Spleen (tissue), 13 donors: Measurements from ENCODE around the gene OR6C3. TPM values are rescaled to one million over a fixed set of nuclear protein-coding genes. Genes with fewer than 3 reads are reported as not detected.

Experiments used
- DNase-seq: peaks from one replicate; pipeline ENCODE4 v3.0.0-alpha.2; 2020
- H3K27ac ChIP-seq, 8 donors: fragments of 200-600 bp; sonication (generic) in 7 of 8; 1 replicate in 4 of 8; 2 replicates in 4 of 8; pipeline versions ENCODE4 v1.5.0 to v1.8.0; 2016 to 2021; ENCODE audit warnings: inconsistent platforms in 4 of 8, mild to moderate bottlenecking in 4 of 8, moderate library complexity in 1 of 8
- H3K27me3 ChIP-seq, 7 donors: fragments of 200-600 bp; sonication (generic) in 6 of 7; replicated peaks in 1 of 7; 1 replicate in 4 of 7; 2 replicates in 3 of 7; pipeline versions ENCODE4 v1.5.0 to v1.8.0; 2016 to 2021; ENCODE audit warnings: inconsistent platforms in 3 of 7, mild to moderate bottlenecking in 1 of 7
- H3K36me3 ChIP-seq, 6 donors: fragments of 200-600 bp; sonication (generic) in 5 of 6; 1 replicate in 4 of 6; 2 replicates in 2 of 6; pipeline versions ENCODE4 v1.5.0 to v1.8.0; 2016 to 2021; ENCODE audit warnings: inconsistent platforms in 2 of 6
- H3K4me1 ChIP-seq, 6 donors: fragments of 200-600 bp; sonication (generic) in 5 of 6; 1 replicate in 3 of 6; 2 replicates in 3 of 6; pipeline versions ENCODE4 v1.5.0 to v1.8.0; 2016 to 2021; ENCODE audit warnings: inconsistent platforms in 3 of 6
- H3K4me3 ChIP-seq, 8 donors: fragments of 200-600 bp; sonication (generic) in 7 of 8; 1 replicate in 4 of 8; 2 replicates in 4 of 8; pipeline versions ENCODE4 v1.5.0 to v1.8.0; 2016 to 2021; ENCODE audit warnings: inconsistent platforms in 4 of 8, mild to moderate bottlenecking in 4 of 8, moderate library complexity in 2 of 8
- H3K9me3 ChIP-seq, 8 donors: fragments of 200-600 bp; sonication (generic) in 7 of 8; 1 replicate in 4 of 8; 2 replicates in 4 of 8; pipeline versions ENCODE4 v1.5.0 to v1.8.0; 2016 to 2021; ENCODE audit warnings: inconsistent platforms in 4 of 8
- CTCF ChIP-seq, 11 experiments: fragments of 200-600 bp in 7 of 11; fragments of 450-650 bp in 4 of 11; sonication (generic) in 4 of 11; IDR thresholded peaks in 8 of 11; conservative IDR thresholded peaks in 3 of 11; 1 replicate in 7 of 11; 2 replicates in 4 of 11; pipeline versions ENCODE4 v1.4.0 to v1.8.0; 2016 to 2021; ENCODE audit warnings: antibody characterized with exemption in 11 of 11, inconsistent platforms in 4 of 11, mild to moderate bottlenecking in 1 of 11
- POLR2A ChIP-seq, 3 donors: fragments of 450-650 bp; IDR thresholded peaks; one replicate each; pipeline ENCODE4 v1.5.1; 2017; ENCODE audit warnings: antibody characterized with exemption in 3 of 3, mild to moderate bottlenecking in 1 of 3
- POLR2AphosphoS5 ChIP-seq, 3 donors: sonication (generic); formaldehyde crosslinking; IDR thresholded peaks; one replicate each; pipeline ENCODE4 v1.5.1; 2017; ENCODE audit warnings: antibody characterized with exemption in 3 of 3
- WGBS, 5 donors: extraction: QIAGEN DNeasy Blood & Tissue Kit in 3 of 5; methylation state at CpG; one replicate each; pipeline versions ENCODE4 v1.1.5 to v1.1.7; 2013 to 2018; 5-methylcytosine and 5-hydroxymethylcytosine counted together
- intact Hi-C: fragments of 100-400 bp; cut with DNase I; formaldehyde crosslinking; loops from one replicate; pipeline ENCODE4 v1.15.0; 2023; ENCODE audit warnings: low total_unique reads
- long read RNA-seq, 2 donors: transcript quantifications; one replicate each; lab custom pipeline, GENCODE V29; 2026
- polyA plus RNA-seq, 3 donors: library from polyadenylated mRNA; stranded (reverse); fragments of 200-250 nt; gene quantifications; one replicate each; pipeline ENCODE4 v1.2.1, GENCODE V29; 2013
- total RNA-seq, 7 donors: library from RNA; depleted of rRNA in 3 of 7; stranded (reverse); fragments of >200 nt in 3 of 7; fragmentation: NEBNext Ultra II Directional in 4 of 7; extraction: Animal tissue kit (Norgen Biotek cat#: 25700) in 4 of 7; gene quantifications; one replicate each; pipeline versions ENCODE4 v1.1.0 to v1.2.1, GENCODE V29; 2016 to 2021
- donor health status: healthy with polysubstance abuse.
- donor health status: DM: no; HTN: no; CAD: no; lungs with moderate emphysema.
- donor health status: DM: no; HTN: no; CAD: no.
- donor health status: Bipolar disorder and iron deficiency.
- donor health status: healthy.
- donor health status: DM: no; HTN: no; CAD: no.
- donor health status: DM: yes; HTN: yes; CAD: no.

The OR6C3 gene
- total RNA-seq (not detected), polyA plus RNA-seq (not detected)
- long read RNA-seq, donor 1, result 0 reads
- long read RNA-seq, donor 2, result 0 reads

GRCh38 chr12:55330446-55330845, at the start of gene OR6C3:
TSS of gene OR6C3 (plus strand) at chr12:55330746. CDS start at chr12:55331701, 955 bp downstream.
- intact Hi-C loops, result no loop called here
- no peak within 1 kb of the TSS for H3K4me3 ChIP-seq
- no peaks in the 10 kb centered on the region for H3K9me3 ChIP-seq
- TF ChIP-seq CTCF (IDR thresholded peaks at IDR 0.05 in 8 of 11, conservative IDR thresholded peaks at IDR 0.05 in 3 of 11) (no peak), POLR2AphosphoS5 (IDR thresholded peaks at IDR 0.05) (no peak), POLR2A (IDR thresholded peaks at IDR 0.05) (no peak)
- H3K4me1 ChIP-seq, result no peaks in the 10 kb centered on the region
- no peak for DNase-seq
- H3K27me3 ChIP-seq, result peaks cover 0 to 6% (median 0%) of the 10 kb centered on the region in 7 donors
- 92 to 100% (median 96%) methylated on average over 1 of the region's 1 CpG for WGBS, 5 donors
- no peak within 1 kb of the TSS for H3K27ac ChIP-seq
- H3K36me3 ChIP-seq, result no peaks in the 10 kb centered on the region

GRCh38 chr12:55280991-55281390, 49.6 kb upstream of the OR6C3 start:
- Histone ChIP-seq H3K9me3 (peaks cover 0 to 5% (median 0%) of the 10 kb centered on the region in 8 donors), H3K27me3 (peaks cover 0 to 7% (median 0%) of the 10 kb centered on the region in 7 donors), H3K27ac (no peak overlapping the region), H3K4me1 (no peaks in the 10 kb centered on the region), H3K36me3 (no peaks in the 10 kb centered on the region), H3K4me3 (no peak overlapping the region)
- intact Hi-C loops, result no loop called here
- WGBS, 5 donors, result 59 to 79% (median 73%) methylated on average over 2 of the region's 2 CpGs
- no peak for DNase-seq
- TF ChIP-seq POLR2A (IDR thresholded peaks at IDR 0.05) (no peak), CTCF (IDR thresholded peaks at IDR 0.05 in 8 of 11, conservative IDR thresholded peaks at IDR 0.05 in 3 of 11) (no peak), POLR2AphosphoS5 (IDR thresholded peaks at IDR 0.05) (no peak)

GRCh38 chr12:55289999-55290398, 40.5 kb upstream of the OR6C3 start:
- TF ChIP-seq CTCF (IDR thresholded peaks at IDR 0.05 in 8 of 11, conservative IDR thresholded peaks at IDR 0.05 in 3 of 11) (no peak), POLR2AphosphoS5 (IDR thresholded peaks at IDR 0.05) (no peak), POLR2A (IDR thresholded peaks at IDR 0.05) (no peak)
- no peak overlapping the region for H3K27ac ChIP-seq
- H3K27me3 ChIP-seq, result peaks cover 0 to 11% (median 0%) of the 10 kb centered on the region in 7 donors
- H3K36me3 ChIP-seq, result no peaks in the 10 kb centered on the region
- no peaks in the 10 kb centered on the region for H3K4me1 ChIP-seq
- H3K9me3 ChIP-seq, result no peaks in the 10 kb centered on the region
- no peak for DNase-seq
- intact Hi-C loops, result no loop called here
- WGBS, 5 donors, result 41 to 65% (median 62%) methylated on average over 2 of the region's 2 CpGs
- no peak overlapping the region for H3K4me3 ChIP-seq

- Histone ChIP-seq H3K27ac (no peak within 1 kb of the TSS), H3K36me3 (no peaks in the 10 kb centered on the region), H3K9me3 (peaks cover 0 to 4% (median 0%) of the 10 kb centered on the region in 8 donors), H3K4me1 (no peaks in the 10 kb centered on the region), H3K27me3 (no peaks in the 10 kb centered on the region), H3K4me3 (no peak within 1 kb of the TSS)
- WGBS, 5 donors, result 69 to 86% (median 78%) methylated on average over 2 of the region's 2 CpGs
- no peak for DNase-seq
- intact Hi-C loops, result no loop called here
- TF ChIP-seq POLR2A (IDR thresholded peaks at IDR 0.05) (no peak), POLR2AphosphoS5 (IDR thresholded peaks at IDR 0.05) (no peak), CTCF (IDR thresholded peaks at IDR 0.05 in 8 of 11, conservative IDR thresholded peaks at IDR 0.05 in 3 of 11) (no peak)
Measured at GRCh38 chr12:55296469-55296868, 34.1 kb upstream of the OR6C3 start, which contains the start of gene OR6C6. TSS of gene OR6C6 (minus strand) at chr12:55296569. CDS start at chr12:55295232, 1,337 bp downstream.
